Measurements from ENCODE around the gene OR7C1.
"Not testable (repeated sequence)": the region's sequence is repeated elsewhere in the genome, so short reads cannot be mapped to it uniquely, and the experiment has no call there.

- not testable (repeated sequence) for TF ChIP-seq CTCF (conservative IDR thresholded peaks at IDR 0.05); EZH2 (IDR thresholded peaks at IDR 0.05; ENCODE audit: low read depth)
Measured at GRCh38 chr19:14777645-14778044, 57.3 kb downstream of the OR7C1 start.

All from PC-9 (cell line).